ENCODE measurements around the gene ADNP2.

DNA sequence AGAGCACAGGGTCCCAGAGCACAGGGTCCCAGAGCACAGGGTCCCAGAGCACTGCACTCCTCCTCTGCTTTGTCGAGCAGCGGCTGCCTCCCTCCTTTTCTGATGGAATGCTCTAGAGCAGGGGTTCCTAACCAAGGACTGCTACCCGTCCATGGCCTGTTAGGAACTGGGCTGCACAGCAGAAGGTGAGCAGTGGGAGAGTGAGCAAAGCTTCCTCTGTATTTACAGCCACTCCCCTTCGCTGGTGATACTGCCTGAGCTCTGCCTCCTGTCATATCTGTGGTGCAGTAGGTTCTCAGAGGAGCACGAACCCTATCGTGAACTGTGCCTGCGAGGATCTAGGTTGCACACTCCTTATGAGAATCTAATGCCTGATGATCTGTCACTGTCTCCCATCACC is 33.1 kb upstream of the ADNP2 start:
- TF ChIP-seq POLR2A (IDR thresholded peaks at IDR 0.05): no peak
- TF ChIP-seq, protein P1, sequence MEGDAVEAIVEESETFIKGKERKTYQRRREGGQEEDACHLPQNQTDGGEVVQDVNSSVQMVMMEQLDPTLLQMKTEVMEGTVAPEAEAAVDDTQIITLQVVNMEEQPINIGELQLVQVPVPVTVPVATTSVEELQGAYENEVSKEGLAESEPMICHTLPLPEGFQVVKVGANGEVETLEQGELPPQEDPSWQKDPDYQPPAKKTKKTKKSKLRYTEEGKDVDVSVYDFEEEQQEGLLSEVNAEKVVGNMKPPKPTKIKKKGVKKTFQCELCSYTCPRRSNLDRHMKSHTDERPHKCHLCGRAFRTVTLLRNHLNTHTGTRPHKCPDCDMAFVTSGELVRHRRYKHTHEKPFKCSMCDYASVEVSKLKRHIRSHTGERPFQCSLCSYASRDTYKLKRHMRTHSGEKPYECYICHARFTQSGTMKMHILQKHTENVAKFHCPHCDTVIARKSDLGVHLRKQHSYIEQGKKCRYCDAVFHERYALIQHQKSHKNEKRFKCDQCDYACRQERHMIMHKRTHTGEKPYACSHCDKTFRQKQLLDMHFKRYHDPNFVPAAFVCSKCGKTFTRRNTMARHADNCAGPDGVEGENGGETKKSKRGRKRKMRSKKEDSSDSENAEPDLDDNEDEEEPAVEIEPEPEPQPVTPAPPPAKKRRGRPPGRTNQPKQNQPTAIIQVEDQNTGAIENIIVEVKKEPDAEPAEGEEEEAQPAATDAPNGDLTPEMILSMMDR (IDR thresholded peaks at IDR 0.05): no peak
